NCI-H345 treated with DMSO at 0.1 percent for 48 hours (cell line): ENCODE data around the gene PANK1.

ENCODE experiments used
- DNase-seq: peaks from one replicate; lab custom pipeline; 2025; ENCODE audit not compliant: unreplicated experiment; lab: John Stamatoyannopoulos, UW

PANK1 gene

DNA sequence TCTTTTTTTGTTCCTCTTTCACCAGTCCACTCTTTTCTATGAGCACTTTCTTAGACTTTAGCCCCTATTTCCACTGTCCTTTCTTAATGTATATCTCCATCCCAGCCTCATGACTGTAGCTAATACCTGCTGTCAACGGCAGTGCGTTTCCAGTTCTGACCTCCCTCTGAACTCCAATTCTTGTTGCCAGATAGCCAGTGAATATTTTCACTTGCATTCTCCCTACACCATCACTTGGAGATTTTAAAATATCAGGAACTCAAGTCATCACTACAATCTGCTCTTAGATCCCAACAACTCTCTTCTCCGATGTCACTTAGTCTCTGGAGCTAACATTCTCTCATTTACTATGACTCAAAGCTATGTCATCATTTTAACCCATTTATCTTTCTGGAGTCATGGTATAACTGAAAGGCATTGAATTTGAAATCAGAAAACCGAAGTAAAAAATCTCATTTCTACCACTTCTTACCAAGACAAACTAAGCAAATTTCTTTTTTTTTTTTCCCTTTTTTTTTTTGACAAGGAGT lies 104.6 kb downstream of the PANK1 start:
- DNase-seq, result no peak

DNA sequence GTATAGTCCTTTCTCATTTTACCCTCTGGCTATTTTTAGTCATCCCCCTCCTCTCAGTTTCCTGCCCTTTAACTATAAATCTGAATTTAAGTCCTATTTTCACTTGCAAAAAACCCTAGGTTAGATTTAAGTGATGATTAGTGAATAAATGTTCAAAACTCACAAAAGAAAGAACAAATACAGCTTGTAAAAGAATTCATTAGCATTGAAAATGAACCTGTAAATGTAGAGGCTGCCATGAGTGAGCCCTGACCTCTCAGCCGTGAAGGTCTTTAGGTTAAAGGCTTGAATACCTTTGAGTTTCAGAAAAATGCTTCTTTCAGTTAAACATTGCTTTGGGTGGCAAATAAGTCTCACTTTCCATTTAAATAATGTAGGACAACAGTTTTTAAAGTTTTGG lies 107.7 kb downstream of the PANK1 start:
- no peak for DNase-seq

GRCh38 chr10:89536013-89536354 lies 109.1 kb downstream of the PANK1 start:
- DNase-seq, result no peak

- DNase-seq, result no peak
Observed at GRCh38 chr10:89535171-89536012, 109.7 kb downstream of the PANK1 start, which contains the start of gene SLC16A12. TSS of gene SLC16A12 (minus strand) at chr10:89535594. CDS start at chr10:89462578, 73,016 bp downstream.

DNA sequence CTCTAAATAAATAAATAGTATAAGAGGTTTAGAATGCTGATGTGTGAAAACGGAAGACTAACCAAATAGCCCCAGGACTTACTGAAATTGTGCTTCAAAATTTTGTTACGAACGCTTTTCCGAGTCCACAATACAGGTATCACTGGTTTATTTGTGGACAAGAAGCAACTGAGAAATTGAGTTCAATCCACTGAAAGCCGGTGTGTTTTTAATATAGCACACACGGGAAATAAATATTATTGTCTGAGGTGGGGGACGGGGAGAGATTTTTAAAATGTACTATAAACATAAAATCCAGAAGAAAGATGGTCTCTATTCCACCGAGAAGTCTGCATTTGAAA lies 110.2 kb downstream of the PANK1 start:
- no peak for DNase-seq
